Right cardiac atrium (tissue), 5 donors: ENCODE measurements around the gene PLEKHA5. TPM values are rescaled to one million over a fixed set of nuclear protein-coding genes. Genes with fewer than 3 reads are reported as not detected.

Experiments used
- ATAC-seq, 2 donors: fragments of 200-7000 bp; cut with Tn5 transposase; one replicate each; pipeline versions ENCODE4 v1.8.0 to v1.9.1; 2020; ENCODE audit warnings: moderate library complexity in 2 of 2, mild to moderate bottlenecking in 1 of 2
- DNase-seq, 3 donors: peaks; one replicate each; pipeline ENCODE4 v3.0.0-alpha.2; 2020
- H3K27ac ChIP-seq: one replicate; pipeline ENCODE4 v1.5.1; 2013; ENCODE audit warnings: mild to moderate bottlenecking, low read length, control low read depth, moderate library complexity
- H3K27me3 ChIP-seq: one replicate; pipeline ENCODE4 v1.6.1; 2013; ENCODE audit not compliant: control insufficient read depth, insufficient read depth
- H3K4me1 ChIP-seq: one replicate; pipeline ENCODE4 v1.6.1; 2013; ENCODE audit warnings: low read length; ENCODE audit not compliant: control insufficient read depth, insufficient read depth
- H3K4me3 ChIP-seq: one replicate; pipeline ENCODE4 v1.5.1; 2013; ENCODE audit warnings: low read length, control low read depth
- H3K9me3 ChIP-seq: one replicate; pipeline ENCODE4 v1.6.1; 2013; ENCODE audit warnings: low read length; ENCODE audit not compliant: control insufficient read depth
- WGBS: extraction: QIAGEN DNeasy Blood & Tissue Kit; methylation state at CpG from one replicate; pipeline ENCODE4 v1.1.7; 2013; 5-methylcytosine and 5-hydroxymethylcytosine counted together
- intact Hi-C, 4 donors: fragments of 100-400 bp; cut with DNase I; formaldehyde crosslinking; loops; one replicate each; pipeline versions ENCODE4 v1.11.0 to v1.14.0; 2022 to 2023
- polyA plus RNA-seq: library from polyadenylated mRNA; stranded (reverse); fragments of 200-250 nt; gene quantifications from one replicate; pipeline ENCODE4 v1.2.3, GENCODE V29; 2013
- total RNA-seq, 4 donors: library from RNA; stranded (reverse); fragmentation: NEBNext Ultra II Directional; extraction: Animal tissue kit (Norgen Biotek cat#: 25700); gene quantifications; one replicate each; pipeline ENCODE4 v1.2.1, GENCODE V29; 2021
- donor health status: healthy with polysubstance abuse.
- donor health status: DM: no; HTN: yes; CAD: no.
- donor health status: DM: no; HTN: no; CAD: no.
- donor health status: DM: no; HTN: yes; CAD: no; lungs with severe emphysema.
- donor health status: DM: yes; HTN: yes; CAD: no.

PLEKHA5 gene
- total and polyA plus RNA-seq, 5 donors, result 47.3 to 88.0 (median 66.2) TPM

DNA sequence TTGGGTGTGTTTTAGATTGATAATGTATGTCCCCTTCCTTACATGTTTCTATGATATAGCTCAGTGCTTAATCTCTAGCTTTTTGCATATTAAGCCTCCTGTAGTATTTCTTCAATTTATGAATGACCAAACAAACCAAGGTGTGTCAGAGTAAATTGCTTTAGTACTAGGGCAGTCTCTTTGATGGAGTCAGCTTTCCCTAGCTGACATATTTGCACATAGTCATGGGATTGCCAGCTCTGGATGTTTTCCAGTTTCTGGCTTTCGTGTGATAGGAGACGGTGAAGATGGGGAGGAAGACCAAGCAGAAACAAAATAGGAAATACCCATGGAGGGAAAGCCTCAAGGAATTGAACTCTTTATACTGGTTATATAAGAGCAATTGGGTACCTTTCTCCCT is 148.9 kb downstream of the PLEKHA5 start:
- intact Hi-C loops, result no loop called here
- ATAC-seq, result no peak
- WGBS, result 65% methylated on average over 2 of the region's 2 CpGs
- H3K9me3 ChIP-seq, result no peaks in the 10 kb centered on the region
- H3K27ac ChIP-seq, result no peak overlapping the region
- no peaks in the 10 kb centered on the region for H3K27me3 ChIP-seq
- DNase-seq, result no peak
- peaks cover 5% of the 10 kb centered on the region for H3K4me1 ChIP-seq
- no peak overlapping the region for H3K4me3 ChIP-seq

- intact Hi-C loops, result loop anchor here in 2 of 4 donors (10.0 kb wide), 1 partner anchor 87 kb away; no protein-coding TSS in a partner anchor
- no peak overlapping the region for H3K4me3 ChIP-seq
- no peaks in the 10 kb centered on the region for H3K4me1 ChIP-seq
- H3K27me3 ChIP-seq, result no peaks in the 10 kb centered on the region
- no peak for ATAC-seq
- H3K27ac ChIP-seq, result no peak overlapping the region
- DNase-seq, result no peak
- H3K9me3 ChIP-seq, result no peaks in the 10 kb centered on the region
Measured at GRCh38 chr12:19282133-19282699, 152.7 kb downstream of the PLEKHA5 start.

DNA sequence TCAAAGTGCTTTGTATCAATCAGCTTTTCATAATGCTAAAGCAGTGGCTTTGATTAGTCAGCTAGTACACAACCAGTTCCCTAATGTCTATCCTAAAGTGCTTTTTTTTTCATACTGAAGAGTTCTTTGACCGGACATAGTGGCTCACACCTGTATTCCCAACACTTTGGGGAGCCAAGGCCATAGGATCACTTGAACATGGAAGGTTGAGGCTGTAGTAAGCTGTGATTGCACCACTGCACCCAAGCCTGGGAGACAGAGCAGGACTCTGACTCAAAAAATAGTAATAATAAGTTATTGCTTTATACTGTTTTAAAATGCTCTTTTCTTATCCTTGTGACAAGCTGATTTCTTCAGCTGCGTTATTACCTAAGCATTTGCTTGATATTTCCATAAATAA is 155.1 kb downstream of the PLEKHA5 start:
- no peak for ATAC-seq
- 88% methylated on average over 2 of the region's 2 CpGs for WGBS
- Histone ChIP-seq H3K4me1 (no peaks in the 10 kb centered on the region), H3K4me3 (no peak overlapping the region), H3K9me3 (no peaks in the 10 kb centered on the region), H3K27ac (no peak overlapping the region), H3K27me3 (no peaks in the 10 kb centered on the region)
- intact Hi-C loops, result loop anchor here in 2 of 4 donors (10.0 kb wide), 1 partner anchor 90 kb away; no protein-coding TSS in a partner anchor
- no peak for DNase-seq

- no peaks in the 10 kb centered on the region for H3K9me3 ChIP-seq
- no peak overlapping the region for H3K4me3 ChIP-seq
- DNase-seq, result no peak
- H3K27ac ChIP-seq, result no peak overlapping the region
- intact Hi-C loops, result loop anchor here in 2 of 4 donors (10.0 kb wide), 1 partner anchor 91 kb away; no protein-coding TSS in a partner anchor
- ATAC-seq, result no peak
- no peaks in the 10 kb centered on the region for H3K27me3 ChIP-seq
- H3K4me1 ChIP-seq, result no peaks in the 10 kb centered on the region
- 49% methylated on average over 6 of the region's 6 CpGs for WGBS
Measured at GRCh38 chr12:19285793-19286448, 156.4 kb downstream of the PLEKHA5 start.

DNA sequence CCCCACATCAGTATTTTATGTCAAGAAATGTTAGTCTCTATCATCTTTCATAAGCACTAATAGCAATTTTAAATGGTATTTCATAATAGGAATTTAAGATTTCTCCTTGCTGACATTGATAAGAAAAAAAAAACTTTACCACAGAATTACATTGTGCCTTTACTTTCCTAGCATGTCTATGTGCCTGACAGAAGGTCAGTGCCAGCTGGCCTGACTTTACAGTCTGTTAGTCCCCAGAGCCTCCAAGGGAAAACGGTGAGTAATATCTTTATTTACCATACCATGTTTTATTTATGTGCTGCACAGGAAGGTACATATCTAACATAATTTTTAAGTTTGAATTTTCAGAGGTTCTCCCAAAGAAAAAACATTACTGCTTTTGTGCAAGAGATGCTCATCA is 157.8 kb downstream of the PLEKHA5 start:
- H3K4me1 ChIP-seq, result no peaks in the 10 kb centered on the region
- 39% methylated on average over 1 of the region's 1 CpG for WGBS
- ATAC-seq (no peak), DNase-seq (no peak)
- no peaks in the 10 kb centered on the region for H3K27me3 ChIP-seq
- no peak overlapping the region for H3K27ac ChIP-seq
- H3K4me3 ChIP-seq, result no peak overlapping the region
- intact Hi-C loops, result loop anchor here in 2 of 4 donors (10.0 kb wide), 1 partner anchor 93 kb away; no protein-coding TSS in a partner anchor
- H3K9me3 ChIP-seq, result no peaks in the 10 kb centered on the region

- ATAC-seq (no peak), DNase-seq (no peak)
- Histone ChIP-seq H3K27ac (no peak overlapping the region), H3K27me3 (no peaks in the 10 kb centered on the region), H3K9me3 (no peaks in the 10 kb centered on the region), H3K4me3 (no peak overlapping the region), H3K4me1 (no peaks in the 10 kb centered on the region)
- 93% methylated on average over 4 of the region's 4 CpGs for WGBS
- intact Hi-C loops, result loop anchor here in 2 of 4 donors (10.0 kb wide), 1 partner anchor 93 kb away; no protein-coding TSS in a partner anchor
Measured at GRCh38 chr12:19288161-19288560, 158.6 kb downstream of the PLEKHA5 start.

DNA sequence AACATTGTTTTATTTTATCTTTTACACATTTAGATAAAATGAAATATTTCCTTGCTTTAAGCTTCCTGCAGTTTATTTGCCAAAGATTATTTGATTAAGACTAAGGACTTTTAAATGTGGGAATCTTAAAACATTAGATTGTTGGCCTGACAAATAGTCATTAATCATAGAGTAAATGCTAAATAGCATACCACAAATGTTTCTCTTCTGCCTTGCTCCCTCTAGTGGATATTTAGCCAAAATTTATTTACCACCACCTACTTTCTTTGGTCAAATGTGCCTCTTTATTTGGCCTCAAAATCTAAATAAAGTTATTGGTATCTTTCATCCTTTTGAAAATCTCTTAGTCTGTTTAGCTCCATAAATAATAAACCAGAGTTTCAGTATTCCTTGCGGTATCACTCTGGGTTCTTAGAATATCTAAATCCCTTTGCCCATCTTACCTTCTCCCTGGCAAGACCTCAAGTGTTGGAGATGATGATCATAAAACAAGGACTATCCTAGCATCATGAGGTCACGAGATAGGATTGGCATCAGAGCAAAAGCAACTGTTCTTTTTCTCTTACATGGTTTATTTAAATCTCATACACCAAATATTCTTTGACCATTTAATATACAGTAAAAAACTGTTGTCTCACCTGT is 159.2 kb downstream of the PLEKHA5 start:
- 62% methylated on average over 2 of the region's 2 CpGs for WGBS
- Histone ChIP-seq H3K4me3 (no peak overlapping the region), H3K9me3 (no peaks in the 10 kb centered on the region), H3K27me3 (no peaks in the 10 kb centered on the region), H3K4me1 (no peaks in the 10 kb centered on the region), H3K27ac (no peak overlapping the region)
- DNase-seq (no peak), ATAC-seq (peak in 1 of 2 donors; percentile 43)
- intact Hi-C loops, result loop anchor here in 2 of 4 donors (10.0 kb wide), 1 partner anchor 94 kb away; no protein-coding TSS in a partner anchor

- H3K4me1 ChIP-seq, result no peaks in the 10 kb centered on the region
- ATAC-seq (no peak), DNase-seq (no peak)
- H3K9me3 ChIP-seq, result no peaks in the 10 kb centered on the region
- no peaks in the 10 kb centered on the region for H3K27me3 ChIP-seq
- H3K4me3 ChIP-seq, result no peak overlapping the region
- WGBS, result 93% methylated on average over 7 of the region's 7 CpGs
- H3K27ac ChIP-seq, result no peak overlapping the region
- intact Hi-C loops, result no loop called here
Measured at GRCh38 chr12:19298836-19299605, 169.5 kb downstream of the PLEKHA5 start.

DNA sequence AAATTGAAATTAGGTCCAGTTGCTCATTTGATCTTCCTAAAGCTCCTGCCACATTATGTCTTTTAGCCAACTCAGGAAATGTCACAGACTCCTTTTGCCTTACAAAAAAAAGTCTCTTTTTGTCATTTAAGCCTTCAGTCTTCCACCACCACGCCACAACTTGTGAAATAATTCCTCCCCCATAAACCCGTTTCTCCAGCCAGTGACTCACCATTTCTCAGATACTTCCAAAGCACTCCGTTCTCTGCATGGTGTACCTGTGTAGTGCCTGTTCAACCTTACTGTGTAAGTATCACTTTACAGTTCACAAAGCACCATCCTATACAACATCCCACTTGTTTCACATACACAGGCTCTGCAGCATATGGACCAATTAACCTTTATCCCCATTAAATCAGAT is 170.2 kb downstream of the PLEKHA5 start:
- WGBS, result 81% methylated on average over 3 of the region's 3 CpGs
- no peak for ATAC-seq
- intact Hi-C loops, result no loop called here

DNA sequence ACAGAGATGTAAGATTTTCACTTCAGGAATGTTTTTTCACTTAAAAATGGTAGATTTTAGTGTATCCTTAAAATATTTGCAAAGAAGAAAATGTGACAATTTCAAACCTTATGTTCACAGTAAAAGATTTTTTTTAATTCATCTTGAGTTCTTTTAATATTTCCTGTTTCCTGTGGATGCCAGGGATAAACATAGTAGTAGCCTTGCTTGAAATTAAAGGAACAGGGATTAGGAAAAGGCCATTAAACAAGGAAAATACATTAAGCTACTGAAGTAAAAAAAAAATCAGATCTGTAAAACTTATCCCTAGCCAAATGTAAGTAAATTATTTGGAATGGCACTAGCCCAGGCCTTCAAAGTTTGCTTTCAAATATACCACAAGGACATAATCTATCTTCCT is 171.7 kb downstream of the PLEKHA5 start:
- H3K9me3 ChIP-seq, result no peaks in the 10 kb centered on the region
- no peak overlapping the region for H3K4me3 ChIP-seq
- intact Hi-C loops, result no loop called here
- no peak for DNase-seq
- no peak for ATAC-seq
- no peak overlapping the region for H3K27ac ChIP-seq
- H3K27me3 ChIP-seq, result no peaks in the 10 kb centered on the region
- no peaks in the 10 kb centered on the region for H3K4me1 ChIP-seq

More for the DNA sequence above, 170.2 kb downstream of the PLEKHA5 start:
- Histone ChIP-seq H3K27ac (no peak overlapping the region), H3K4me3 (no peak overlapping the region), H3K4me1 (no peaks in the 10 kb centered on the region), H3K27me3 (no peaks in the 10 kb centered on the region), H3K9me3 (no peaks in the 10 kb centered on the region)
- no peak for DNase-seq

DNA sequence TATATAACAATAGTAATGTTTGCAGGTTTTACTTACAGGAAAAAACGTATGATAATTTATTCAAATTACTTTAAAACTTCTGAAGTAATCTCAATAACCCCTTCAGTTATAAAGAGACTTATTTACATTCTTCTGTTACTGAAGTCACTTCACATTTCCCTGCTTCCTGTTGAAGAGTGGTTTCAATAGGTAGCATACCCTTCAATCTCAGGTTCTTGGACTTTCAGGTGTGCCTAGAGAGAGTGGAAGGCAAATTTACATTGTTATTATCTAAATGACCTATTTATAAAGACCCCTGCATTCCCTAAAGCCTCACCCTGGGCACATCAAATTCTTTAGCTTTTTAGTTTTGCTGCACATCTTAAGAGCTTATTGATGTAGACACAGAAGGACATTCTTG is 172.2 kb downstream of the PLEKHA5 start:
- Histone ChIP-seq H3K4me3 (no peak overlapping the region), H3K9me3 (no peaks in the 10 kb centered on the region), H3K4me1 (no peaks in the 10 kb centered on the region), H3K27ac (no peak overlapping the region), H3K27me3 (no peaks in the 10 kb centered on the region)
- no peak for DNase-seq
- intact Hi-C loops, result no loop called here
- no peak for ATAC-seq
- 55% methylated on average over 1 of the region's 1 CpG for WGBS
